HepG2 (cell line): ENCODE measurements around the gene USP34. TPM values are rescaled to one million over a fixed set of nuclear protein-coding genes. Genes with fewer than 3 reads are reported as not detected.

Source experiments
- ARHGAP35 ChIP-seq: sonication (generic); formaldehyde crosslinking; IDR thresholded peaks from 2 replicates; pipeline ENCODE4 v1.9.0; 2022; ENCODE audit warnings: mild to moderate bottlenecking, inconsistent platforms, moderate library complexity, missing genetic modification reagents, borderline replicate concordance
- CREB1 ChIP-seq, 2 experiments: fragments of 450-650 bp in 1 of 2; IDR thresholded peaks; 2 replicates each; pipeline ENCODE4 v1.6.1; 2016 to 2017; ENCODE audit warnings: control low read depth in 1 of 2, mild to moderate bottlenecking in 1 of 2, missing compliant biosample characterization in 1 of 2, missing genetic modification characterization in 1 of 2
- GPN1 ChIP-seq: sonication (generic); formaldehyde crosslinking; IDR thresholded peaks from 2 replicates; pipeline ENCODE4 v1.5.1; 2020; ENCODE audit warnings: missing genetic modification reagents, borderline replicate concordance
- MAFG ChIP-seq: sonication (generic); formaldehyde crosslinking; IDR thresholded peaks from 2 replicates; pipeline ENCODE4 v1.5.1; 2020; ENCODE audit warnings: mild to moderate bottlenecking, missing genetic modification reagents
- MED13 ChIP-seq: sonication (generic); formaldehyde crosslinking; IDR thresholded peaks from 2 replicates; pipeline ENCODE4 v1.5.0; 2020; ENCODE audit warnings: missing genetic modification reagents
- MEF2D ChIP-seq: sonication (generic); formaldehyde crosslinking; IDR thresholded peaks from 2 replicates; pipeline ENCODE4 v1.5.1; 2020; ENCODE audit warnings: mild to moderate bottlenecking, missing genetic modification reagents
- SMAD3 ChIP-seq: sonication (generic); formaldehyde crosslinking; IDR thresholded peaks from 2 replicates; pipeline ENCODE4 v1.4.0; 2020; ENCODE audit warnings: missing genetic modification reagents
- SNAPC4 ChIP-seq: sonication (generic); formaldehyde crosslinking; IDR thresholded peaks from 2 replicates; pipeline ENCODE4 v1.4.0; 2020; ENCODE audit warnings: mild to moderate bottlenecking, missing genetic modification reagents
- TCF12 ChIP-seq, 2 experiments: fragments of 450-650 bp in 1 of 2; sonication (generic) in 1 of 2; formaldehyde crosslinking in 1 of 2; IDR thresholded peaks; 2 replicates each; pipeline versions ENCODE4 v1.6.1 to v1.8.0; 2017 to 2022; ENCODE audit warnings: antibody characterized with exemption in 1 of 2, mild to moderate bottlenecking in 1 of 2, missing genetic modification reagents in 1 of 2, moderate library complexity in 1 of 2
- TERF1 ChIP-seq: sonication (generic); formaldehyde crosslinking; IDR thresholded peaks from 2 replicates; pipeline ENCODE4 v1.8.0; 2022; ENCODE audit warnings: mild to moderate bottlenecking, missing genetic modification reagents, moderate library complexity
- ZFP36 ChIP-seq: fragments of 150-350 bp; IDR thresholded peaks from 2 replicates; pipeline ENCODE4 v1.6.1; 2018; ENCODE audit warnings: borderline replicate concordance, low read length, low read depth; ENCODE audit not compliant: partially characterized antibody
- ZFP36L2 ChIP-seq: sonication (generic); formaldehyde crosslinking; IDR thresholded peaks from 2 replicates; pipeline ENCODE4 v1.4.0; 2020; ENCODE audit warnings: missing genetic modification reagents
- ZNF18 ChIP-seq: sonication (generic); formaldehyde crosslinking; IDR thresholded peaks from 2 replicates; pipeline ENCODE4 v1.8.0; 2022; ENCODE audit warnings: mild to moderate bottlenecking, missing genetic modification reagents; ENCODE audit not compliant: insufficient replicate concordance
- ZNF256 ChIP-seq: sonication (generic); formaldehyde crosslinking; conservative IDR thresholded peaks from 2 replicates; pipeline ENCODE4 v1.4.0; 2020; ENCODE audit warnings: missing genetic modification reagents
- ZNF296 ChIP-seq: sonication (generic); formaldehyde crosslinking; conservative IDR thresholded peaks from 2 replicates; pipeline ENCODE4 v1.5.0; 2020; ENCODE audit warnings: mild to moderate bottlenecking, missing genetic modification reagents
- ZNF331 ChIP-seq: sonication (generic); formaldehyde crosslinking; IDR thresholded peaks from 2 replicates; pipeline ENCODE4 v1.4.0; 2020; ENCODE audit warnings: missing genetic modification reagents
- ZNF337 ChIP-seq: sonication (generic); formaldehyde crosslinking; IDR thresholded peaks from 2 replicates; pipeline ENCODE4 v1.5.1; 2020; ENCODE audit warnings: missing genetic modification reagents, low read depth, mild to moderate bottlenecking, borderline replicate concordance
- ZNF441 ChIP-seq: sonication (generic); formaldehyde crosslinking; IDR thresholded peaks from 2 replicates; pipeline ENCODE4 v1.7.0; 2021; ENCODE audit warnings: missing genetic modification reagents, borderline replicate concordance
- ZNF468 ChIP-seq: sonication (generic); formaldehyde crosslinking; IDR thresholded peaks from 2 replicates; pipeline ENCODE4 v1.8.0; 2022; ENCODE audit warnings: mild to moderate bottlenecking, moderate library complexity, missing genetic modification reagents
- ZNF678 ChIP-seq: sonication (generic); formaldehyde crosslinking; IDR thresholded peaks from 2 replicates; pipeline ENCODE4 v1.4.0; 2020; ENCODE audit warnings: mild to moderate bottlenecking, missing genetic modification reagents
- ZNF772 ChIP-seq: sonication (generic); formaldehyde crosslinking; IDR thresholded peaks from 2 replicates; pipeline ENCODE4 v1.5.0; 2020; ENCODE audit warnings: mild to moderate bottlenecking, missing genetic modification reagents
- polyA plus RNA-seq, 8 experiments: library from polyadenylated mRNA; depleted of rRNA in 3 of 8; stranded (reverse) in 7 of 8; unstranded in 1 of 8; fragments of >200 nt; fragmentation: Illumina TruSeq in 4 of 8; extraction: Trizol in 4 of 8; gene quantifications; 2 replicates each; pipeline versions ENCODE4 v1.2.1 to v1.2.3, GENCODE V29; 2011 to 2016; ENCODE audit warnings: low read depth in 4 of 8, missing spikeins in 1 of 8, mixed read lengths in 1 of 8; ENCODE audit not compliant: insufficient read depth in 1 of 8
- total RNA-seq, 5 experiments: library from RNA; depleted of rRNA; stranded (reverse); fragments of >200 nt; fragmentation: Illumina TruSeq; extraction: Trizol; gene quantifications; 2 replicates each; pipeline ENCODE4 v1.2.3, GENCODE V29; 2016; ENCODE audit warnings: low read depth in 1 of 5

Gene USP34
- total and polyA plus RNA-seq, 2 of the 13 experiments (the other 11 are each of a cell fraction or from before 2014, with no cell fraction given): 99.2 to 100 TPM

GRCh38 chr2:61471905-61472805 lies 1.3 kb upstream of the USP34 start (continued):
- TF ChIP-seq MAFG (CRISPR knock-in tag) (no peak), ZNF18 (CRISPR knock-in tag) (no peak), ZFP36 (no peak), MEF2D (no peak), TCF12 (IDR thresholded peaks at IDR 0.05) (no peak), TCF12 (CRISPR knock-in tag; IDR thresholded peaks at IDR 0.05) (no peak), ZNF678 (CRISPR knock-in tag) (no peak), ZNF468 (CRISPR knock-in tag) (no peak), GPN1 (CRISPR knock-in tag) (no peak), ZNF256 (CRISPR knock-in tag) (no peak), ARHGAP35 (CRISPR knock-in tag) (no peak), CREB1 (IDR thresholded peaks at IDR 0.05) (no peak), CREB1 (CRISPR knock-in tag; IDR thresholded peaks at IDR 0.05) (peak; percentile 50), ZFP36L2 (no peak), ZNF337 (peak; percentile 37; the same call in 1 of the 2 replicates), ZNF441 (CRISPR knock-in tag) (peak; percentile 38; the same call in 1 of the 2 replicates), SNAPC4 (CRISPR knock-in tag) (no peak), SMAD3 (CRISPR knock-in tag) (no peak), TERF1 (no peak), ZNF331 (CRISPR knock-in tag) (0 out of 2 replicates have a peak, but pooled peaks have one; percentile 38), MED13 (0 out of 2 replicates have a peak, but pooled peaks have one; percentile 37), ZNF296 (no peak), ZNF772 (CRISPR knock-in tag) (no peak; the same call in 1 of the 2 replicates)
